ENCODE measurements around the gene FAM78A. TPM values are rescaled to one million over a fixed set of nuclear protein-coding genes. Genes with fewer than 3 reads are reported as not detected.
"Not testable (repeated sequence)": the region's sequence is repeated elsewhere in the genome, so short reads cannot be mapped to it uniquely, and the experiment has no call there.

The FAM78A gene
- polyA plus RNA-seq, 1 donor from 2014 or later: 0.47 TPM

- Histone ChIP-seq H3K4me3 (ENCODE audit: low read length) (no peak overlapping the region), H3K4me2 (ENCODE audit: low read length) (no peak overlapping the region), H3K27ac (ENCODE audit: low read length) (no peak overlapping the region), H3K9me2 (ENCODE audit: insufficient read depth, low read length) (no peaks in the 10 kb centered on the region), H3K9me3 (ENCODE audit: low read length) (no peaks in the 10 kb centered on the region), H3F3A (ENCODE audit: insufficient read depth, low read length, poor library complexity, severe bottlenecking) (no peaks in the 10 kb centered on the region), H3K9ac (ENCODE audit: low read length) (no peak overlapping the region), H3K79me2 (replicated peaks; ENCODE audit: insufficient read depth, low read length) (no peaks in the 10 kb centered on the region), H2AFZ (ENCODE audit: low read depth, low read length) (no peak overlapping the region), H3K36me3 (ENCODE audit: insufficient read depth, low read length) (no peaks in the 10 kb centered on the region), H4K20me1 (ENCODE audit: insufficient read depth) (no peaks in the 10 kb centered on the region), H3K27me3 (ENCODE audit: insufficient read depth, low read depth, low read length) (no peaks in the 10 kb centered on the region)
- no peak for TF ChIP-seq TAF1 (IDR thresholded peaks at IDR 0.05; ENCODE audit: low read depth)
- TF ChIP-seq REST (IDR thresholded peaks at IDR 0.05; ENCODE audit: borderline replicate concordance): no peak
- no peak for TF ChIP-seq EP300 (conservative IDR thresholded peaks at IDR 0.05; ENCODE audit: poor library complexity, severe bottlenecking)
- no peak for TF ChIP-seq SMC3 (conservative IDR thresholded peaks at IDR 0.05; ENCODE audit: poor library complexity)
- no peak for TF ChIP-seq EZH2 (IDR thresholded peaks at IDR 0.05; ENCODE audit: borderline replicate concordance, insufficient read depth, low read length, poor library complexity, severe bottlenecking)
- no peak for TF ChIP-seq RAD21 (conservative IDR thresholded peaks at IDR 0.05)
- no peak for TF ChIP-seq CTCF (IDR thresholded peaks at IDR 0.05; ENCODE audit: poor library complexity, severe bottlenecking)
- no peak for TF ChIP-seq MXI1 (conservative IDR thresholded peaks at IDR 0.05; ENCODE audit: poor library complexity, severe bottlenecking)
- no peak for TF ChIP-seq POLR2AphosphoS5 (IDR thresholded peaks at IDR 0.05)
These were observed 12.1 kb downstream of the FAM78A start for GRCh38 chr9:131264231-131264630.

GRCh38 chr9:131263701-131264100 is 12.6 kb downstream of the FAM78A start:
- Histone ChIP-seq H3F3A (ENCODE audit: insufficient read depth, low read length, poor library complexity, severe bottlenecking) (no peaks in the 10 kb centered on the region), H3K27ac (ENCODE audit: low read length) (no peak overlapping the region), H3K9me2 (ENCODE audit: insufficient read depth, low read length) (no peaks in the 10 kb centered on the region), H4K20me1 (ENCODE audit: insufficient read depth) (no peaks in the 10 kb centered on the region), H3K27me3 (ENCODE audit: insufficient read depth, low read depth, low read length) (no peaks in the 10 kb centered on the region), H3K36me3 (ENCODE audit: insufficient read depth, low read length) (no peaks in the 10 kb centered on the region), H3K9me3 (ENCODE audit: low read length) (no peaks in the 10 kb centered on the region), H3K79me2 (replicated peaks; ENCODE audit: insufficient read depth, low read length) (no peaks in the 10 kb centered on the region), H3K4me2 (ENCODE audit: low read length) (no peak overlapping the region), H3K9ac (ENCODE audit: low read length) (no peak overlapping the region), H2AFZ (ENCODE audit: low read depth, low read length) (no peak overlapping the region), H3K4me3 (ENCODE audit: low read length) (no peak overlapping the region)
- TF ChIP-seq POLR2AphosphoS5 (IDR thresholded peaks at IDR 0.05): no peak
- TF ChIP-seq REST (IDR thresholded peaks at IDR 0.05; ENCODE audit: borderline replicate concordance): no peak
- TF ChIP-seq EZH2 (IDR thresholded peaks at IDR 0.05; ENCODE audit: borderline replicate concordance, insufficient read depth, low read length, poor library complexity, severe bottlenecking): no peak
- TF ChIP-seq CTCF (IDR thresholded peaks at IDR 0.05; ENCODE audit: poor library complexity, severe bottlenecking): no peak
- TF ChIP-seq TAF1 (IDR thresholded peaks at IDR 0.05; ENCODE audit: low read depth): no peak
- TF ChIP-seq EP300 (conservative IDR thresholded peaks at IDR 0.05; ENCODE audit: poor library complexity, severe bottlenecking): no peak
- no peak for TF ChIP-seq MXI1 (conservative IDR thresholded peaks at IDR 0.05; ENCODE audit: poor library complexity, severe bottlenecking)

GRCh38 chr9:131263033-131263343 is 13.3 kb downstream of the FAM78A start:
- not testable (repeated sequence) for H3F3A ChIP-seq (ENCODE audit: insufficient read depth, low read length, poor library complexity, severe bottlenecking); H3K27ac ChIP-seq (ENCODE audit: low read length); H3K79me2 ChIP-seq (replicated peaks; ENCODE audit: insufficient read depth, low read length); H3K4me3 ChIP-seq (ENCODE audit: low read length); H3K36me3 ChIP-seq (ENCODE audit: insufficient read depth, low read length); H3K27me3 ChIP-seq (ENCODE audit: insufficient read depth, low read depth, low read length); H3K9ac ChIP-seq (ENCODE audit: low read length); H3K9me2 ChIP-seq (ENCODE audit: insufficient read depth, low read length); H4K20me1 ChIP-seq (ENCODE audit: insufficient read depth); H3K9me3 ChIP-seq (ENCODE audit: low read length); H3K4me2 ChIP-seq (ENCODE audit: low read length); H2AFZ ChIP-seq (ENCODE audit: low read depth, low read length)
